ENCODE measurements around the gene TAL1.

DNA sequence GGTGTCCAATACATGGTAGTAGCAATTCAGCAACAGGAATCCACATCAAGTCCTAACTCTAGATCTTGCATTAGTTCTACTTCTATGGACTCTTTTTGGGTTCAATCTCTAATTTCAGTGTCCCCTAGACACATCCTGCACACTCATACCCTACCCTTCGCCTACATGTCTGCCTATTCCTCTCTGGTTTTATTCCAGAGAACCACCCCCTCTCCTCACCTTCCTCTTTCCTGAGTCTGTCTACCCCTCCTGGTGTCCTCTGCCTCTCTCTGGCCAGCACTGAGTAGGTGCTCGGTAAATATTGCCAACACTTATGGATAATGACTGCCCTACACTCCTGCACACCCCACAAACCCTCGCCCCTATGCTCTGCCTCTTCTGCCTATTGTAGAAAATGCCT, 9.5 kb downstream of the TAL1 start:
- TF ChIP-seq POLR2AphosphoS5 (IDR thresholded peaks at IDR 0.05) (no peak), POLR2A (IDR thresholded peaks at IDR 0.05) (no peak)
- TF ChIP-seq, protein P1, sequence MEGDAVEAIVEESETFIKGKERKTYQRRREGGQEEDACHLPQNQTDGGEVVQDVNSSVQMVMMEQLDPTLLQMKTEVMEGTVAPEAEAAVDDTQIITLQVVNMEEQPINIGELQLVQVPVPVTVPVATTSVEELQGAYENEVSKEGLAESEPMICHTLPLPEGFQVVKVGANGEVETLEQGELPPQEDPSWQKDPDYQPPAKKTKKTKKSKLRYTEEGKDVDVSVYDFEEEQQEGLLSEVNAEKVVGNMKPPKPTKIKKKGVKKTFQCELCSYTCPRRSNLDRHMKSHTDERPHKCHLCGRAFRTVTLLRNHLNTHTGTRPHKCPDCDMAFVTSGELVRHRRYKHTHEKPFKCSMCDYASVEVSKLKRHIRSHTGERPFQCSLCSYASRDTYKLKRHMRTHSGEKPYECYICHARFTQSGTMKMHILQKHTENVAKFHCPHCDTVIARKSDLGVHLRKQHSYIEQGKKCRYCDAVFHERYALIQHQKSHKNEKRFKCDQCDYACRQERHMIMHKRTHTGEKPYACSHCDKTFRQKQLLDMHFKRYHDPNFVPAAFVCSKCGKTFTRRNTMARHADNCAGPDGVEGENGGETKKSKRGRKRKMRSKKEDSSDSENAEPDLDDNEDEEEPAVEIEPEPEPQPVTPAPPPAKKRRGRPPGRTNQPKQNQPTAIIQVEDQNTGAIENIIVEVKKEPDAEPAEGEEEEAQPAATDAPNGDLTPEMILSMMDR (IDR thresholded peaks at IDR 0.05), result no peak
